Smooth muscle cell (in vitro differentiated cells): ENCODE data around the gene UNC13A. TPM values are rescaled to one million over a fixed set of nuclear protein-coding genes. Genes with fewer than 3 reads are reported as not detected.
A peak's percentile ranks its signal among the peaks of the same experiment; 100 is the strongest.

Experiments
- DNase-seq: peaks from one replicate; lab custom pipeline; 2025; ENCODE audit not compliant: unreplicated experiment; lab: John Stamatoyannopoulos, UW
- H2AFZ ChIP-seq: fragments of 200-600 bp; sonication (generic); 2 replicates; pipeline ENCODE4 v1.6.0; 2016; ENCODE audit warnings: antibody characterized with exemption, low read depth, mild to moderate bottlenecking
- H3F3A ChIP-seq: fragments of 200-600 bp; sonication (generic); 2 replicates; pipeline ENCODE4 v1.6.0; 2017; ENCODE audit warnings: antibody characterized with exemption, low read depth
- H3K27ac ChIP-seq: fragments of 200-600 bp; sonication (generic); 2 replicates; pipeline ENCODE4 v1.5.1; 2016; ENCODE audit warnings: low read depth, mild to moderate bottlenecking
- H3K27me3 ChIP-seq: fragments of 200-600 bp; sonication (generic); 2 replicates; pipeline ENCODE4 v1.6.1; 2016; ENCODE audit warnings: low read depth, mild to moderate bottlenecking
- H3K36me3 ChIP-seq: fragments of 200-600 bp; sonication (generic); 2 replicates; pipeline ENCODE4 v1.5.1; 2016; ENCODE audit warnings: low read depth
- H3K4me1 ChIP-seq: fragments of 200-600 bp; sonication (generic); 2 replicates; pipeline ENCODE4 v1.5.1; 2016; ENCODE audit warnings: low read depth
- H3K4me2 ChIP-seq: fragments of 200-600 bp; sonication (generic); 2 replicates; pipeline ENCODE4 v1.6.0; 2016; ENCODE audit warnings: mild to moderate bottlenecking
- H3K4me3 ChIP-seq: fragments of 200-600 bp; sonication (generic); 2 replicates; pipeline ENCODE4 v1.5.1; 2016; ENCODE audit warnings: mild to moderate bottlenecking
- H3K79me2 ChIP-seq: fragments of 200-600 bp; sonication (generic); 2 replicates; pipeline ENCODE4 v1.6.0; 2016; ENCODE audit warnings: low read depth, mild to moderate bottlenecking
- H3K9ac ChIP-seq: fragments of 200-600 bp; sonication (generic); 2 replicates; pipeline ENCODE4 v1.6.0; 2016; ENCODE audit warnings: low read depth
- H3K9me3 ChIP-seq: fragments of 200-600 bp; sonication (generic); replicated peaks from 2 replicates; pipeline ENCODE4 v1.5.1; 2016; ENCODE audit warnings: low read depth
- H4K20me1 ChIP-seq: fragments of 200-600 bp; sonication (generic); 2 replicates; pipeline ENCODE4 v1.6.0; 2016; ENCODE audit warnings: low read depth
- WGBS: methylation state at CpG from one replicate; pipeline ENCODE4 v1.1.7; 2016; ENCODE audit warnings: low lambda C conversion rate; 5-methylcytosine and 5-hydroxymethylcytosine counted together
- polyA plus RNA-seq: library from polyadenylated mRNA; unstranded; fragments of >200 nt; fragmentation: Nextera tagmentation; extraction: Ambion mirVana; gene quantifications from 2 replicates; pipeline ENCODE4 v1.2.1, GENCODE V29; 2016
- total RNA-seq: library from RNA; depleted of rRNA; stranded (reverse); fragments of >200 nt; gene quantifications from 2 replicates; pipeline ENCODE4 v1.2.3, GENCODE V29; 2014
- TF ChIP-seq, protein P1 (sequence below): fragments of 200-600 bp; sonication (generic); IDR thresholded peaks from 2 replicates; pipeline ENCODE4 v1.5.1; 2017; ENCODE audit warnings: borderline replicate concordance, mild to moderate bottlenecking, antibody characterized with exemption; ENCODE audit not compliant: insufficient read depth, poor library complexity, severe bottlenecking

UNC13A gene
- total and polyA plus RNA-seq, 2 experiments from 2014 or later, result 0.21 to 2.1 TPM

GRCh38 chr19:17703824-17704463 lies 15.8 kb upstream of the UNC13A start:
- H3K4me3 ChIP-seq, result no peak overlapping the region
- no peaks in the 10 kb centered on the region for H3K36me3 ChIP-seq
- no peaks in the 10 kb centered on the region for H3K27me3 ChIP-seq
- no peaks in the 10 kb centered on the region for H4K20me1 ChIP-seq
- H3F3A ChIP-seq, result no peaks in the 10 kb centered on the region
- no peaks in the 10 kb centered on the region for H3K4me1 ChIP-seq
- no peak overlapping the region for H3K4me2 ChIP-seq
- H3K27ac ChIP-seq, result no peak overlapping the region
- no peak overlapping the region for H3K9ac ChIP-seq
- no peak overlapping the region for H2AFZ ChIP-seq
- H3K9me3 ChIP-seq, result no peaks in the 10 kb centered on the region
- 78% methylated on average over 11 of the region's 11 CpGs for WGBS
- no peak for DNase-seq
- TF ChIP-seq, protein P1, sequence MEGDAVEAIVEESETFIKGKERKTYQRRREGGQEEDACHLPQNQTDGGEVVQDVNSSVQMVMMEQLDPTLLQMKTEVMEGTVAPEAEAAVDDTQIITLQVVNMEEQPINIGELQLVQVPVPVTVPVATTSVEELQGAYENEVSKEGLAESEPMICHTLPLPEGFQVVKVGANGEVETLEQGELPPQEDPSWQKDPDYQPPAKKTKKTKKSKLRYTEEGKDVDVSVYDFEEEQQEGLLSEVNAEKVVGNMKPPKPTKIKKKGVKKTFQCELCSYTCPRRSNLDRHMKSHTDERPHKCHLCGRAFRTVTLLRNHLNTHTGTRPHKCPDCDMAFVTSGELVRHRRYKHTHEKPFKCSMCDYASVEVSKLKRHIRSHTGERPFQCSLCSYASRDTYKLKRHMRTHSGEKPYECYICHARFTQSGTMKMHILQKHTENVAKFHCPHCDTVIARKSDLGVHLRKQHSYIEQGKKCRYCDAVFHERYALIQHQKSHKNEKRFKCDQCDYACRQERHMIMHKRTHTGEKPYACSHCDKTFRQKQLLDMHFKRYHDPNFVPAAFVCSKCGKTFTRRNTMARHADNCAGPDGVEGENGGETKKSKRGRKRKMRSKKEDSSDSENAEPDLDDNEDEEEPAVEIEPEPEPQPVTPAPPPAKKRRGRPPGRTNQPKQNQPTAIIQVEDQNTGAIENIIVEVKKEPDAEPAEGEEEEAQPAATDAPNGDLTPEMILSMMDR, result peak; percentile 57
- H3K79me2 ChIP-seq, result no peaks in the 10 kb centered on the region

DNA sequence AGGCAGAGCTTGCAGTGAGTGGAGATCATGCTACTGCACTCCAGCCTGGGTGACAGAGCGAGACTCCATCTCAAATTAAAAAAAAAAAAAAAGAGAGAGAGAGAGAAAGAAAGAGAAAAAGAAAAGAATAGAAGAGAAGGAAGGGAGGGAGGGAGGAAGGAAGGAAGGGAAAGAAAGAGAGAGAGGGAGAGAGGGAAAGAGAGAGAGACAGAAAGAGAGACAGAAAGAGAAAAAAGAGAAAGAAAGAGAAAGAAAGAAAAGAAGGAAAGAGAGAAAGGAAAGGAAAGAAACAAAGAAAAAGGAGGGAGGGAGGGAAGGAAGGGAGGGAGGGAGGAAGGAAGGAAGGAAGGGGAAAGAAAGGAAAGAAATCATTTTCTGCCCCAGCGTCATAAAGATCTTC lies 7.0 kb upstream of the UNC13A start:
- Histone ChIP-seq H3K9me3 (no peaks in the 10 kb centered on the region), H3K27ac (no peak overlapping the region), H3K27me3 (no peaks in the 10 kb centered on the region), H3K36me3 (no peaks in the 10 kb centered on the region), H2AFZ (no peak overlapping the region), H3K4me1 (no peaks in the 10 kb centered on the region), H3K79me2 (no peaks in the 10 kb centered on the region), H3K9ac (no peak overlapping the region), H4K20me1 (no peaks in the 10 kb centered on the region), H3F3A (no peaks in the 10 kb centered on the region), H3K4me3 (no peak overlapping the region), H3K4me2 (no peak overlapping the region)
- WGBS, result 79% methylated on average over 2 of the region's 2 CpGs
- TF ChIP-seq, protein P1, result no peak
- no peak for DNase-seq

DNA sequence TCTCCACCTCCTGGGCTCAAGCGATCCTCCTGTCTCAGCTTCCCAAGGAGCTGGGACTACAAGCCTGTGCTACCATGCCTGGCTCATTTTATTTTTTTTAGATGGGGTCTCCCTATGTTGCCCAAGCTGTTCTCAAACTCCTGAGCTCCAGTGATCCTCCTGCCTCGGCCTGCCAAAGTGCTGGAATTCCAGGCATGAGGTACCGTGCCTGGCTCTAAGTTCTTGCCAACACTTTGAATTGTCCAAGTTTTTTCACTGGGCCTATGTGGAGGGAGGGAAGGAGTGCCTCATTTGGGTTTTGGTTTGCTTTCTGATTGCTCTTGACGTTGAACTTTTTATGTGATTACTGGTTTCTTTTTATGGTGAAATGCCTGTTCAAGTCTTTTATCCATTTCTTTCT lies 4.4 kb upstream of the UNC13A start:
- no peak for DNase-seq
- H3K27ac ChIP-seq, result no peak overlapping the region
- no peak overlapping the region for H3K4me3 ChIP-seq
- no peak overlapping the region for H2AFZ ChIP-seq
- H3K9me3 ChIP-seq, result no peaks in the 10 kb centered on the region
- 88% methylated on average over 4 of the region's 4 CpGs for WGBS
- H3K27me3 ChIP-seq, result peaks cover 11% of the 10 kb centered on the region
- no peaks in the 10 kb centered on the region for H3F3A ChIP-seq
- no peaks in the 10 kb centered on the region for H3K79me2 ChIP-seq
- no peak overlapping the region for H3K4me2 ChIP-seq
- no peaks in the 10 kb centered on the region for H3K4me1 ChIP-seq
- no peaks in the 10 kb centered on the region for H3K36me3 ChIP-seq
- TF ChIP-seq, protein P1, result no peak
- no peak overlapping the region for H3K9ac ChIP-seq
- no peaks in the 10 kb centered on the region for H4K20me1 ChIP-seq

DNA sequence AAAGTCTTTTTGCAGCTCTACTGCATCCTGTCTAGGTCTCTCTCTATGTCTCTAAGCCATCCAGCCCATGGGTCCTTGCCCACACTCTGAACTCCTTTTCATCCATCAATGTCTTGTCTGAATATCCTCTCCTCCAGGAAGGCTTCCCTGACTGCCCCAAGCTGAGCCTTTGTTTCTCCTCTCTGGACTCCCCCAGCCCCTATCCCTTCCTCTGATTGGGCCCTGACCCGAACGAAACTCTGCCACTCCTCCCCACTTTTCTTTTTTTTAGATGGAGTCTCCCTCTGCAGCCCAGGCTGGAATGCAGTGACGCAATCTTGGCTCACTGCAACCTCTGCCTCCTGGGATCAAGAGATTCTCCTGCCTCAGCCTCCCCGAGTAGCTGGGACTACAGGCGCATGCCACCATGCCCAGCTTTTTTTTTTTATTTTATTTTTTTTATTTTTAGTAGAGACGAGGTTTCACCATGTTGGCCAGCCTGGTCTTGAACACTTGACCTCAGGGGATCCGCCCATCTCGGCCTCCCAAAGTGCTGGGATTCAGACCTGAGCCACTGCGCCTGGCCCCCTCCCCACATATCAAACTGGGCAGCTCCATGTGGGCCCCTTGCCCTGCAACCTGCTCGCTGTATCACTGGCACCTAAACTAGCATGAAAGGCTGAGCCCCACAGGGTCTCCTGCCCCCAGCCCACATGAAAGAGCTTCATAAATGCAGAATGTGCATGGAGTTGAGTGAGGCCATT lies 870 bp upstream of the UNC13A start:
- no peak for DNase-seq
- H3K9me3 ChIP-seq, result no peaks in the 10 kb centered on the region
- H4K20me1 ChIP-seq, result no peaks in the 10 kb centered on the region
- H3K36me3 ChIP-seq, result no peaks in the 10 kb centered on the region
- H3K79me2 ChIP-seq, result no peaks in the 10 kb centered on the region
- no peak overlapping the region for H2AFZ ChIP-seq
- H3K4me3 ChIP-seq, result no peak overlapping the region
- peaks cover 26% of the 10 kb centered on the region for H3K27me3 ChIP-seq
- H3K4me1 ChIP-seq, result peaks cover 5% of the 10 kb centered on the region
- H3K9ac ChIP-seq, result no peak overlapping the region
- 70% methylated on average over 10 of the region's 10 CpGs for WGBS
- H3K27ac ChIP-seq, result no peak overlapping the region
- no peak overlapping the region for H3K4me2 ChIP-seq
- TF ChIP-seq, protein P1, result no peak
- no peaks in the 10 kb centered on the region for H3F3A ChIP-seq
